Central memory CD8-positive, alpha-beta T cell (primary cell): ENCODE results near the gene KIF3C.
"Not testable (repeated sequence)": the region's sequence is repeated elsewhere in the genome, so short reads cannot be mapped to it uniquely, and the experiment has no call there.

Source experiments
- ATAC-seq: fragments of 150-1000 bp; cut with Tn5 transposase; replicated peaks from 2 replicates; pipeline ENCODE4 v1.10.0; 2022; ENCODE audit warnings: mild to moderate bottlenecking, moderate FRiP score, moderate number of reproducible peaks; ENCODE audit not compliant: poor library complexity, severe bottlenecking; ENCODE audit errors: extremely low read depth
- DNase-seq, 2 donors: peaks; one replicate each; pipeline ENCODE4 v3.0.0; 2021; ENCODE audit warnings: low spot score in 2 of 2
- H3K27ac Mint-ChIP-seq: one replicate; pipeline ENCODE4 v1.8.0; 2022; ENCODE audit warnings: low read depth, mild to moderate bottlenecking, moderate library complexity, mixed read lengths
- H3K27me3 Mint-ChIP-seq: one replicate; pipeline ENCODE4 v1.8.0; 2022; ENCODE audit warnings: mixed read lengths
- H3K36me3 Mint-ChIP-seq: one replicate; pipeline ENCODE4 v1.8.0; 2022; ENCODE audit warnings: mild to moderate bottlenecking, moderate library complexity, mixed read lengths; ENCODE audit not compliant: insufficient read depth
- H3K4me1 Mint-ChIP-seq: one replicate; pipeline ENCODE4 v1.8.0; 2022; ENCODE audit warnings: mixed read lengths
- H3K4me3 Mint-ChIP-seq: one replicate; pipeline ENCODE4 v1.8.0; 2022; ENCODE audit warnings: mild to moderate bottlenecking, moderate library complexity, mixed read lengths
- H3K9me3 Mint-ChIP-seq: one replicate; pipeline ENCODE4 v1.8.0; 2022; ENCODE audit warnings: mixed read lengths

KIF3C gene

GRCh38 chr2:25971596-25971995 is 10.7 kb downstream of the KIF3C start:
- ATAC-seq, result no peak

GRCh38 chr2:25966531-25967270 is 15.6 kb downstream of the KIF3C start:
- H3K27me3 Mint-ChIP-seq, result no peaks in the 10 kb centered on the region
- DNase-seq, result no peak
- H3K27ac Mint-ChIP-seq, result no peak overlapping the region
- no peaks in the 10 kb centered on the region for H3K4me1 Mint-ChIP-seq
- H3K9me3 Mint-ChIP-seq, result no peaks in the 10 kb centered on the region
- H3K4me3 Mint-ChIP-seq, result no peak overlapping the region
- no peak for ATAC-seq
- H3K36me3 Mint-ChIP-seq, result peaks cover 1% of the 10 kb centered on the region

More at GRCh38 chr2:25971596-25971995, 10.7 kb downstream of the KIF3C start:
- no peaks in the 10 kb centered on the region for H3K4me1 Mint-ChIP-seq
- H3K4me3 Mint-ChIP-seq, result no peak overlapping the region
- peaks cover 2% of the 10 kb centered on the region for H3K36me3 Mint-ChIP-seq
- no peak for DNase-seq
- no peaks in the 10 kb centered on the region for H3K9me3 Mint-ChIP-seq
- no peak overlapping the region for H3K27ac Mint-ChIP-seq
- no peaks in the 10 kb centered on the region for H3K27me3 Mint-ChIP-seq

GRCh38 chr2:25964891-25965290 is 17.4 kb downstream of the KIF3C start:
- Mint-ChIP-seq H3K4me3 (no peak overlapping the region), H3K27ac (no peak overlapping the region), H3K4me1 (peaks cover 9% of the 10 kb centered on the region), H3K9me3 (no peaks in the 10 kb centered on the region), H3K36me3 (peaks cover 1% of the 10 kb centered on the region), H3K27me3 (no peaks in the 10 kb centered on the region)
- DNase-seq (no peak), ATAC-seq (no peak)

DNA sequence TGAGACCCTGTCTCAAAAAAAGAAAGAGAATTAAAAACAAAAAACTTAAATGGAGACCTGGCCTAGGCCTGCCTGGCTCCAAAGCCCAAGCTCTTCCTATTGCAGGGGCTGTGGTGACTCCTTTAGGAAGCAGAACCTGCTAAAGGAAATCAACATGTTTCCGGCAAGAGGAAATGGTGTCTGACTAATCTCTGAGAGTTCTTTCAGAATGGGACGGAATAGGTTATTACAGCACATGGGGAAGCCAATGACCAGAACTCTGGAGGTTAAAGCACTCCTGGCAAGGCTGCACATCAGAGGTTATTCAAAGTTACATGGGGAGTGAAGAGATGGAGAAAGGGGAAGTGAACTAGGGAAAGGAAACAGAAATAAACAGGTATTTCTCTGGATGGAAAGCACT is 21.4 kb downstream of the KIF3C start:
- Mint-ChIP-seq H3K27me3 (no peaks in the 10 kb centered on the region), H3K9me3 (no peaks in the 10 kb centered on the region), H3K4me1 (peaks cover 9% of the 10 kb centered on the region), H3K27ac (peak overlapping the region; percentile 1), H3K36me3 (no peaks in the 10 kb centered on the region), H3K4me3 (no peak overlapping the region)
- DNase-seq (no peak), ATAC-seq (no peak)

GRCh38 chr2:25960396-25960795 is 21.9 kb downstream of the KIF3C start:
- ATAC-seq (no peak), DNase-seq (no peak)
- H3K4me1 Mint-ChIP-seq, result peaks cover 9% of the 10 kb centered on the region
- no peaks in the 10 kb centered on the region for H3K27me3 Mint-ChIP-seq
- H3K9me3 Mint-ChIP-seq, result no peaks in the 10 kb centered on the region
- H3K36me3 Mint-ChIP-seq, result no peaks in the 10 kb centered on the region
- no peak overlapping the region for H3K4me3 Mint-ChIP-seq
- peak overlapping the region; percentile 1 for H3K27ac Mint-ChIP-seq

GRCh38 chr2:25958611-25959010 is 23.7 kb downstream of the KIF3C start:
- H3K4me3 Mint-ChIP-seq, H3K36me3 Mint-ChIP-seq, H3K4me1 Mint-ChIP-seq, DNase-seq, ATAC-seq, H3K27ac Mint-ChIP-seq, H3K9me3 Mint-ChIP-seq, H3K27me3 Mint-ChIP-seq: not testable (repeated sequence)

- H3K4me3 Mint-ChIP-seq, result no peak overlapping the region
- peaks cover 9% of the 10 kb centered on the region for H3K4me1 Mint-ChIP-seq
- H3K27ac Mint-ChIP-seq, result no peak overlapping the region
- no peaks in the 10 kb centered on the region for H3K9me3 Mint-ChIP-seq
- no peaks in the 10 kb centered on the region for H3K27me3 Mint-ChIP-seq
- no peak for DNase-seq
- H3K36me3 Mint-ChIP-seq, result no peaks in the 10 kb centered on the region
- ATAC-seq, result no peak
Observed at GRCh38 chr2:25957743-25958142, 24.6 kb downstream of the KIF3C start.

- no peak overlapping the region for H3K27ac Mint-ChIP-seq
- H3K4me3 Mint-ChIP-seq, result no peak overlapping the region
- ATAC-seq (no peak), DNase-seq (no peak)
- no peaks in the 10 kb centered on the region for H3K36me3 Mint-ChIP-seq
- no peaks in the 10 kb centered on the region for H3K27me3 Mint-ChIP-seq
- no peaks in the 10 kb centered on the region for H3K9me3 Mint-ChIP-seq
- H3K4me1 Mint-ChIP-seq, result peaks cover 3% of the 10 kb centered on the region
Observed at GRCh38 chr2:25955869-25956535, 26.3 kb downstream of the KIF3C start.

GRCh38 chr2:25955036-25955435 is 27.3 kb downstream of the KIF3C start:
- DNase-seq, result no peak

GRCh38 chr2:25954199-25954752 is 28.0 kb downstream of the KIF3C start:
- no peak for ATAC-seq
- Mint-ChIP-seq H3K27me3 (no peaks in the 10 kb centered on the region), H3K9me3 (no peaks in the 10 kb centered on the region), H3K36me3 (no peaks in the 10 kb centered on the region), H3K4me1 (no peaks in the 10 kb centered on the region), H3K4me3 (no peak overlapping the region), H3K27ac (no peak overlapping the region)
- DNase-seq, result no peak

More at GRCh38 chr2:25955036-25955435, 27.3 kb downstream of the KIF3C start:
- no peaks in the 10 kb centered on the region for H3K36me3 Mint-ChIP-seq
- H3K27me3 Mint-ChIP-seq, result no peaks in the 10 kb centered on the region
- no peaks in the 10 kb centered on the region for H3K9me3 Mint-ChIP-seq
- no peaks in the 10 kb centered on the region for H3K4me1 Mint-ChIP-seq
- no peak for ATAC-seq
- no peak overlapping the region for H3K4me3 Mint-ChIP-seq
- no peak overlapping the region for H3K27ac Mint-ChIP-seq

DNA sequence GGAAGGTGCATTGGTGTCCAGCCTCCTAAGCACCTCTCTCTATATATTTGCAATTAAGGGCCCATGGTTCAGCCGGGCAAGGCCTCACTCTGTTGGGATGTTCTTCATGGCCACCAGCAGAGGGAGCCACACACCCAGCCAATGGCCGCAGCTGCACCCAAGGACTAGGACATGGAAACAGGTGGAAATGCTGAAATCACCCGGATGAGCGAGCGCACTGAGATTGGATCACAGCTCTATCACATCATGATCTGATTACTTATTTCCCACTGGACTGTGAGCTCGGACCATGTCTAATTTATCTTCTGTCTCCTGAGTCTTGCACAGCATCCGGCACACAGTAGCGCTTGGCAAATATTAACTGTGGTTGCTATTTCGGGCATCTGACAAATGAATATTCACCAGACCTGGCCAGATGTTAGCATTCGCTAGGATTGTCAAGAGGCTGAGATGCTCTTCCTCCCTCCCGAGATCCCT is 31.2 kb downstream of the KIF3C start:
- Mint-ChIP-seq H3K36me3 (peaks cover 2% of the 10 kb centered on the region), H3K9me3 (no peaks in the 10 kb centered on the region), H3K4me1 (no peaks in the 10 kb centered on the region), H3K4me3 (no peak overlapping the region), H3K27me3 (no peaks in the 10 kb centered on the region), H3K27ac (no peak overlapping the region)
- ATAC-seq, result peak; percentile 94
- peak; percentile 40 to 54 for DNase-seq

- Mint-ChIP-seq H3K4me3 (no peak overlapping the region), H3K36me3 (peaks cover 3% of the 10 kb centered on the region), H3K27ac (no peak overlapping the region), H3K4me1 (no peaks in the 10 kb centered on the region), H3K9me3 (no peaks in the 10 kb centered on the region), H3K27me3 (no peaks in the 10 kb centered on the region)
- no peak for ATAC-seq
- DNase-seq, result no peak
Observed at GRCh38 chr2:25948437-25948836, 33.9 kb downstream of the KIF3C start.

GRCh38 chr2:25941042-25941441 is 41.3 kb downstream of the KIF3C start:
- no peaks in the 10 kb centered on the region for H3K4me1 Mint-ChIP-seq
- no peaks in the 10 kb centered on the region for H3K9me3 Mint-ChIP-seq
- no peak overlapping the region for H3K4me3 Mint-ChIP-seq
- DNase-seq, result no peak
- ATAC-seq, result no peak
- no peaks in the 10 kb centered on the region for H3K27me3 Mint-ChIP-seq
- peaks cover 3% of the 10 kb centered on the region for H3K36me3 Mint-ChIP-seq
- no peak overlapping the region for H3K27ac Mint-ChIP-seq
